Tibial nerve (tissue), 4 donors: ENCODE data around the gene SCAPER. TPM values are rescaled to one million over a fixed set of nuclear protein-coding genes. Genes with fewer than 3 reads are reported as not detected.

Experiments used
- DNase-seq, 2 donors: peaks; one replicate each; pipeline ENCODE4 v3.0.0-alpha.2; 2019; ENCODE audit warnings: low spot score in 2 of 2
- H3K27ac ChIP-seq, 4 donors: fragments of 200-600 bp; sonication (generic) in 3 of 4; one replicate each; pipeline ENCODE4 v1.5.1; 2017 to 2019; ENCODE audit warnings: mild to moderate bottlenecking in 1 of 4
- H3K27me3 ChIP-seq, 2 donors: fragments of 200-600 bp; sonication (generic) in 1 of 2; one replicate each; pipeline versions ENCODE4 v1.5.1 to v1.6.0; 2017 to 2019
- H3K36me3 ChIP-seq, 3 donors: fragments of 200-600 bp; sonication (generic); one replicate each; pipeline ENCODE4 v1.5.1; 2018 to 2019
- H3K4me1 ChIP-seq, 4 donors: fragments of 200-600 bp; sonication (generic) in 3 of 4; one replicate each; pipeline ENCODE4 v1.5.1; 2017 to 2019
- H3K4me3 ChIP-seq, 4 donors: fragments of 200-600 bp; sonication (generic) in 3 of 4; one replicate each; pipeline ENCODE4 v1.5.1; 2017 to 2019; ENCODE audit warnings: mild to moderate bottlenecking in 1 of 4, moderate library complexity in 1 of 4
- H3K9me3 ChIP-seq, 4 donors: fragments of 200-600 bp; sonication (generic) in 3 of 4; one replicate each; pipeline ENCODE4 v1.5.1; 2017 to 2019
- EP300 ChIP-seq, 2 donors: sonication (generic); formaldehyde crosslinking; IDR thresholded peaks; one replicate each; pipeline ENCODE4 v1.6.1; 2017; ENCODE audit warnings: antibody characterized with exemption in 2 of 2, mild to moderate bottlenecking in 1 of 2
- POLR2A ChIP-seq, 2 donors: fragments of 450-650 bp; IDR thresholded peaks; one replicate each; pipeline ENCODE4 v1.6.1; 2017; ENCODE audit warnings: antibody characterized with exemption in 2 of 2, mild to moderate bottlenecking in 2 of 2, moderate library complexity in 2 of 2
- WGBS, 2 donors: methylation state at CpG; one replicate each; pipeline ENCODE4 v1.1.5; 2018; 5-methylcytosine and 5-hydroxymethylcytosine counted together
- total RNA-seq, 4 donors: library from RNA; depleted of rRNA; stranded (reverse); fragments of >200 nt; gene quantifications; one replicate each; pipeline ENCODE4 v1.1.0, GENCODE V29; 2016
- TF ChIP-seq, protein P1 (sequence below), 5 experiments: fragments of 200-600 bp in 3 of 5; fragments of 450-650 bp in 2 of 5; sonication (generic) in 3 of 5; IDR thresholded peaks; one replicate each; pipeline ENCODE4 v1.5.1; 2016 to 2019; ENCODE audit warnings: antibody characterized with exemption in 5 of 5, mild to moderate bottlenecking in 3 of 5, moderate library complexity in 2 of 5

Gene SCAPER
- total RNA-seq, 4 donors from 2014 or later, result 25.5 to 45.3 (median 37.3) TPM

GRCh38 chr15:76846782-76847181 is 58.4 kb downstream of the SCAPER start:
- no peaks in the 10 kb centered on the region for H3K4me1 ChIP-seq
- WGBS, 2 donors, result 84% methylated on average over 1 of the region's 1 CpG
- peaks cover 0 to 9% (median 2%) of the 10 kb centered on the region in 4 donors for H3K9me3 ChIP-seq
- no peaks in the 10 kb centered on the region for H3K27me3 ChIP-seq
- H3K27ac ChIP-seq, result no peak overlapping the region
- peaks cover 0 to 36% (median 0%) of the 10 kb centered on the region in 3 donors for H3K36me3 ChIP-seq
- TF ChIP-seq, protein P1, sequence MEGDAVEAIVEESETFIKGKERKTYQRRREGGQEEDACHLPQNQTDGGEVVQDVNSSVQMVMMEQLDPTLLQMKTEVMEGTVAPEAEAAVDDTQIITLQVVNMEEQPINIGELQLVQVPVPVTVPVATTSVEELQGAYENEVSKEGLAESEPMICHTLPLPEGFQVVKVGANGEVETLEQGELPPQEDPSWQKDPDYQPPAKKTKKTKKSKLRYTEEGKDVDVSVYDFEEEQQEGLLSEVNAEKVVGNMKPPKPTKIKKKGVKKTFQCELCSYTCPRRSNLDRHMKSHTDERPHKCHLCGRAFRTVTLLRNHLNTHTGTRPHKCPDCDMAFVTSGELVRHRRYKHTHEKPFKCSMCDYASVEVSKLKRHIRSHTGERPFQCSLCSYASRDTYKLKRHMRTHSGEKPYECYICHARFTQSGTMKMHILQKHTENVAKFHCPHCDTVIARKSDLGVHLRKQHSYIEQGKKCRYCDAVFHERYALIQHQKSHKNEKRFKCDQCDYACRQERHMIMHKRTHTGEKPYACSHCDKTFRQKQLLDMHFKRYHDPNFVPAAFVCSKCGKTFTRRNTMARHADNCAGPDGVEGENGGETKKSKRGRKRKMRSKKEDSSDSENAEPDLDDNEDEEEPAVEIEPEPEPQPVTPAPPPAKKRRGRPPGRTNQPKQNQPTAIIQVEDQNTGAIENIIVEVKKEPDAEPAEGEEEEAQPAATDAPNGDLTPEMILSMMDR (IDR thresholded peaks at IDR 0.05), result no peak
- no peak for TF ChIP-seq EP300 (IDR thresholded peaks at IDR 0.05)
- TF ChIP-seq POLR2A (IDR thresholded peaks at IDR 0.05), result no peak
- H3K4me3 ChIP-seq, result no peak overlapping the region
- no peak for DNase-seq

DNA sequence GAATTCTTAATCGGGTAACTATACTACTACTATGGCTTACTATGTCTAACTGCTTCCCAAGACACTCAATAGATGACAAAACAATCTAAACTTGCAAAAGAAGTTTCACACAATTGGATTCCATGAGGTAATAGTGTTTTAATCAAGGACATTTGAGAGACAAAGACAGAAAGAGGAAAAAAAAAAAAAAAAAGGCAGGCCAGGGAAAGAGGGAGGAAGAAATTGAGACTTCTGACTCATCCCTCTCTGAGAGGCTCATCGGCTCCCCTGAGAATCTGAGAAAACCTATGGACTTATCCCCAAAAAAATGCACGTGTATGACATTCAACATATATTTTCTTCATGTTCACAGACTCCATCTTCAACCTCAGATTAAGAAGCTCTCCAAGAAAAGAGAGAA is 61.0 kb downstream of the SCAPER start:
- Histone ChIP-seq H3K36me3 (peaks cover 0 to 11% (median 0%) of the 10 kb centered on the region in 3 donors), H3K4me1 (no peaks in the 10 kb centered on the region), H3K4me3 (no peak overlapping the region), H3K27ac (no peak overlapping the region), H3K27me3 (no peaks in the 10 kb centered on the region), H3K9me3 (peaks cover 0 to 4% (median 0%) of the 10 kb centered on the region in 4 donors)
- WGBS, 2 donors, result 79 to 91% methylated on average over 3 of the region's 3 CpGs
- no peak for DNase-seq
- no peak for TF ChIP-seq POLR2A (IDR thresholded peaks at IDR 0.05)
- no peak for TF ChIP-seq EP300 (IDR thresholded peaks at IDR 0.05)
- TF ChIP-seq, protein P1 (IDR thresholded peaks at IDR 0.05), result no peak

GRCh38 chr15:76843269-76843668 is 61.9 kb downstream of the SCAPER start:
- Histone ChIP-seq H3K4me1 (no peaks in the 10 kb centered on the region), H3K27me3 (no peaks in the 10 kb centered on the region), H3K4me3 (no peak overlapping the region), H3K9me3 (peaks cover 0 to 4% (median 0%) of the 10 kb centered on the region in 4 donors), H3K36me3 (peaks cover 0 to 8% (median 0%) of the 10 kb centered on the region in 3 donors), H3K27ac (no peak overlapping the region)
- no peak for DNase-seq
- TF ChIP-seq EP300 (IDR thresholded peaks at IDR 0.05) (no peak), POLR2A (IDR thresholded peaks at IDR 0.05) (no peak)
- TF ChIP-seq, protein P1 (IDR thresholded peaks at IDR 0.05), result no peak
- WGBS, 2 donors, result 80 to 92% methylated on average over 1 of the region's 1 CpG

DNA sequence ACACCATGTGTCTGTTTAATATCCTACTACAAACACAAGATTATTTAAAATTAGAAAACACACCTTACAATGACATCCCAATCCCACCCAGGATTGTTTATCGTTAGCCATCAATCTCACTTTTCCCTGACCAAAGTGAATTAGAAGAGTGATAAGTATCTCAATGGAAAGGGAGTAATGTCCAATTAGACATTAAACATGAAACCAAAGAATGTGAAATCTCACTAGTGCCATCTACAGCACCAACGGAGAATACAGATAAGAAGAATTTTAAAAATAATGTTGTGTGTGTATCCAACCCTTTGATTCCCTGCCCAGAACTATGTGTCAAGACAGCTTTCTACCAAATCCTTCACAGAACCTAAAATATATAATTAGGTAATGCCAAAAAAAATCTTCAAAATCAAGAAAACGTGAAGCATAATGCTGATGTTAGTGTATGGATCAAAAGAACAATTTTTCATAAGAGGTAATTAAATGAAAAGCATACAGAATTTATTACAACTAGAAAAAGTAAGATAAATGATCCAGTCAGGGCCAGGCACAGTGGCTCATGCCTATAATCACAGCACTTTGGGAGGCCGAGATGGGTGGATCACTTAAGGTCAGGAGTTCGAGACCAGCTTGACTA is 64.2 kb downstream of the SCAPER start:
- WGBS, 2 donors, result 49 to 56% methylated on average over 5 of the region's 5 CpGs

DNA sequence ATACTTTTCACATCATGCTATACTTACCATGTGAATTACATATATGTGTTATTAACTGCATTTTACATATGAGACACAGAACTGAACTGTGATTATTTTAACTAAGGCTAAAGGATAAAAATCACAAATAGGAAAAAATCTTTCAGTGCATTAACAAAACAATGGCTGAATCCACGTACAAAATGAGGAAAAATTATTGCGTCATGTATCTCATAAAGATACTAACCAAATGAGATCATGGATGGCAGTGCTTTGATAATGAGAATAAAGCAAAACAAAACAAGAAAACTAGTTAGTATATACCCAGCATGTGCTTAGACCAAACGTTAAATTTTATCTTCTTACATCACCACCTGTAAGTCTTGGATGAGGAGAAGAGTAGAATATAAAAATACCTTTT is 66.0 kb downstream of the SCAPER start:
- no peak for TF ChIP-seq POLR2A (IDR thresholded peaks at IDR 0.05)
- no peak for TF ChIP-seq EP300 (IDR thresholded peaks at IDR 0.05)
- TF ChIP-seq, protein P1 (IDR thresholded peaks at IDR 0.05), result no peak
- WGBS, 2 donors, result 69 to 77% methylated on average over 3 of the region's 3 CpGs
- no peak for DNase-seq
- Histone ChIP-seq H3K27me3 (no peaks in the 10 kb centered on the region), H3K4me1 (no peaks in the 10 kb centered on the region), H3K36me3 (peaks cover 0 to 3% (median 0%) of the 10 kb centered on the region in 3 donors), H3K4me3 (no peak overlapping the region), H3K9me3 (no peaks in the 10 kb centered on the region), H3K27ac (no peak overlapping the region)

More for the DNA sequence above, 64.2 kb downstream of the SCAPER start:
- no peak for DNase-seq
- H3K9me3 ChIP-seq, result peaks cover 0 to 4% (median 0%) of the 10 kb centered on the region in 4 donors
- TF ChIP-seq, protein P1 (IDR thresholded peaks at IDR 0.05), result peak in 3 of 5 experiments; percentile 16 to 27 (median 27)
- no peak for TF ChIP-seq POLR2A (IDR thresholded peaks at IDR 0.05)
- H3K4me3 ChIP-seq, result no peak overlapping the region
- peaks cover 0 to 3% (median 0%) of the 10 kb centered on the region in 3 donors for H3K36me3 ChIP-seq
- H3K27me3 ChIP-seq, result no peaks in the 10 kb centered on the region
- H3K4me1 ChIP-seq, result no peaks in the 10 kb centered on the region
- no peak overlapping the region for H3K27ac ChIP-seq
